ENCODE results near the gene NAPB. TPM values are rescaled to one million over a fixed set of nuclear protein-coding genes. Genes with fewer than 3 reads are reported as not detected.

NAPB gene
- total and polyA plus RNA-seq, 7 donors, result 1.8 to 12.3 (median 3.0) TPM

DNA sequence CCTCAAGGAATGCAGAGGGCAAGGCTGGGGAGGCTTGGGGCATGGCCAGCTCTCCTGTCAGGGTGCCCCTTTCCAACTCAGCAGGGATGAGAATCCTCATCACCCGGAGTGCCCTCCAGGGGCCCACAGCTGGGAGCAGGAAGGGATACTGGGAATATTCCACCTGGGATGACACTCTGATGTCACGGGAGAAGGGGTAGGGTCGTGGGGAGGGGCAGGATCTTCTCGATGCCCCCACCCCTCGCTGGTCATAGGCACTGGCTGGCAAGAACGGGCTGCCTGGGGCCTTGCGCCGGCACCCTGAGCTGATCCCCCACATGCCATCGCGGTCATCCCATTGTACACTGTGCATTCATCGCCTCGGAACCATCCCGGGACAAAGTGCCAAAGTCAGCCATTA, 81.3 kb downstream of the NAPB start:
- TF ChIP-seq, protein P1, sequence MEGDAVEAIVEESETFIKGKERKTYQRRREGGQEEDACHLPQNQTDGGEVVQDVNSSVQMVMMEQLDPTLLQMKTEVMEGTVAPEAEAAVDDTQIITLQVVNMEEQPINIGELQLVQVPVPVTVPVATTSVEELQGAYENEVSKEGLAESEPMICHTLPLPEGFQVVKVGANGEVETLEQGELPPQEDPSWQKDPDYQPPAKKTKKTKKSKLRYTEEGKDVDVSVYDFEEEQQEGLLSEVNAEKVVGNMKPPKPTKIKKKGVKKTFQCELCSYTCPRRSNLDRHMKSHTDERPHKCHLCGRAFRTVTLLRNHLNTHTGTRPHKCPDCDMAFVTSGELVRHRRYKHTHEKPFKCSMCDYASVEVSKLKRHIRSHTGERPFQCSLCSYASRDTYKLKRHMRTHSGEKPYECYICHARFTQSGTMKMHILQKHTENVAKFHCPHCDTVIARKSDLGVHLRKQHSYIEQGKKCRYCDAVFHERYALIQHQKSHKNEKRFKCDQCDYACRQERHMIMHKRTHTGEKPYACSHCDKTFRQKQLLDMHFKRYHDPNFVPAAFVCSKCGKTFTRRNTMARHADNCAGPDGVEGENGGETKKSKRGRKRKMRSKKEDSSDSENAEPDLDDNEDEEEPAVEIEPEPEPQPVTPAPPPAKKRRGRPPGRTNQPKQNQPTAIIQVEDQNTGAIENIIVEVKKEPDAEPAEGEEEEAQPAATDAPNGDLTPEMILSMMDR (IDR thresholded peaks at IDR 0.05), result no peak
- H3K27ac ChIP-seq, result no peak overlapping the region
- DNase-seq (no peak), ATAC-seq (peak in 2 of 4 donors; percentile 10 to 35)
- H3K36me3 ChIP-seq (ENCODE audit: insufficient read depth in 1 of 2, low read depth in 1 of 2), result no peaks in the 10 kb centered on the region
- WGBS, 3 donors, result 70 to 81% (median 77%) methylated on average over 13 of the region's 13 CpGs
- H3K4me3 ChIP-seq, result no peak overlapping the region
- no peaks in the 10 kb centered on the region for H3K27me3 ChIP-seq (ENCODE audit: insufficient read depth in 3 of 3, low read length in 2 of 3)
- no peaks in the 10 kb centered on the region for H3K9me3 ChIP-seq
- H3K4me1 ChIP-seq, result no peaks in the 10 kb centered on the region
- intact Hi-C loops (cut with DNase I), result loop anchor here (2.0 to 10.0 kb wide), 5 partner anchors 95 to 1005 kb away; partner anchors contain the start of gene CST9 (in 2 of the 2)

DNA sequence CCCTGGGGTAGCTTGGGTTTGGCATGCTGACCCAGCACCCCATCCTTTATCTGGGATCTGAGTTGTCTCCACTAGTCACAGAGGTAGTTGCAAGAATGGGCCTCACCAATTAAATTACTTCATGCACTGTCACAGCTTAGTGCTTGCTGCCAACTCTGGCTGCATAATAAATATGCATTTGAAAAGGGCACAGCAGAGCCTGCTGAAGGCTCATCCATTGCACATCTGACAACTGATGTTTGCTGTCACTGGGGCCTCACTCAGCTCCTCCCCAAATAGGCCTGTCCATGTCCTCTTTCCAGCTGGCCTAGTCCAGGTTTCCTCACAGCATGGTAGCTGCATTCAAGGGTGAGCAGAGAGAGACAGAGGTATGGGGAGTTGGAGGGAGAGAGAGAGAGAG, 84.0 kb downstream of the NAPB start:
- H3K36me3 ChIP-seq (ENCODE audit: insufficient read depth in 1 of 2, low read depth in 1 of 2), result no peaks in the 10 kb centered on the region
- no peak overlapping the region for H3K27ac ChIP-seq
- no peaks in the 10 kb centered on the region for H3K9me3 ChIP-seq
- no peak overlapping the region for H3K4me3 ChIP-seq
- peaks cover 3% of the 10 kb centered on the region for H3K4me1 ChIP-seq
- intact Hi-C loops (cut with DNase I), result loop anchor here in 1 of 2 donors (10.0 kb wide), 1 partner anchor 93 kb away; no protein-coding TSS in a partner anchor
- ATAC-seq (no peak), DNase-seq (no peak)
- TF ChIP-seq, protein P1 (IDR thresholded peaks at IDR 0.05), result no peak
- H3K27me3 ChIP-seq (ENCODE audit: insufficient read depth in 3 of 3, low read length in 2 of 3), result no peaks in the 10 kb centered on the region

DNA sequence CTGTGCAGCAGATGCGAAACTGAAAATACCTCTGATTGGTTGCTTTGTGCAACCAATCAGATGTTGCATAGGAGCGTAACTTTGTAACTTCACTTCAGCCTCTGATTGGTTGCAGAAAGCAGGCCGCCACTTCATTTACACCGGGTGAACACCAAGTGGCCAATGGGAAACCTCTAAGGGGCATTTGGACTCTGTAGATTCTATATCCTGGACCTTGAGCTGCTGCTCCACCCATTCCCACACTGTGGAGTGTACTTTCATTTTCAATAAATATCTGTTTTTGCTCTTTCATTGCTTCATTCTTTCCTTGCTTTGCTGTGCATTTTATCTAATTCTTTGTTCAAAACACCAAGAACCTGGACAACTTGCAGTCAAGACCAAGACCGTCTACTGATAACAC, 84.8 kb downstream of the NAPB start:
- ATAC-seq, result no peak
- no peak overlapping the region for H3K4me3 ChIP-seq
- WGBS, 3 donors, result 93% methylated on average over 5 of the region's 5 CpGs
- no peaks in the 10 kb centered on the region for H3K27me3 ChIP-seq (ENCODE audit: insufficient read depth in 3 of 3, low read length in 2 of 3)
- H3K4me1 ChIP-seq, result peaks cover 3% of the 10 kb centered on the region
- DNase-seq, result no peak
- H3K27ac ChIP-seq, result no peak overlapping the region
- intact Hi-C loops (cut with DNase I), result loop anchor here in 1 of 2 donors (10.0 kb wide), 1 partner anchor 92 kb away; no protein-coding TSS in a partner anchor
- no peaks in the 10 kb centered on the region for H3K9me3 ChIP-seq
- H3K36me3 ChIP-seq (ENCODE audit: insufficient read depth in 1 of 2, low read depth in 1 of 2), result no peaks in the 10 kb centered on the region
- TF ChIP-seq, protein P1 (IDR thresholded peaks at IDR 0.05), result no peak

DNA sequence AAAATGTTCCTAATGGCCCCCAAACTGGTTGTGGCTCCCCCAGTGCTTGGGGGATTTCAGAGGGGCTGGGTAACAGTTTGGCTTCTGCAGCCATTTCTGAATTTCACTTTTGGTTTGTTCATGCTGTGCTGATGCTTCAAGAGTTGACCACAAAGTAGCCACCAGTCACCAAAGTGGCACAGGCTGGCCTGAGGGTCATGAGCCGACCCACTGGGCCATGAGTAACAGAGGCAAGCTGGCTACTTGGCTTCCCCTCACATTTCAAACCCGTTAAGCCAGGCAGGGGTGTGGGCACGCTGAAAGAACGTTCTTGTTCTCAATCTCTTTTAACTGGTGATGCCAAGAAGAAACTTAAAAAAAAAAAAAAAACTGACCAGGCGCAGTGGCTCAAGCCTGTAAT, 85.8 kb downstream of the NAPB start:
- no peaks in the 10 kb centered on the region for H3K9me3 ChIP-seq
- H3K27ac ChIP-seq, result no peak overlapping the region
- H3K4me1 ChIP-seq, result peaks cover 3% of the 10 kb centered on the region
- no peak for ATAC-seq
- intact Hi-C loops (cut with DNase I), result loop anchor here in 1 of 2 donors (10.0 kb wide), 1 partner anchor 91 kb away; no protein-coding TSS in a partner anchor
- no peak for DNase-seq
- H3K4me3 ChIP-seq, result no peak overlapping the region
- no peaks in the 10 kb centered on the region for H3K36me3 ChIP-seq (ENCODE audit: insufficient read depth in 1 of 2, low read depth in 1 of 2)
- no peaks in the 10 kb centered on the region for H3K27me3 ChIP-seq (ENCODE audit: insufficient read depth in 3 of 3, low read length in 2 of 3)
- 68 to 78% (median 74%) methylated on average over 5 of the region's 5 CpGs for WGBS, 3 donors
- TF ChIP-seq, protein P1 (IDR thresholded peaks at IDR 0.05), result no peak

DNA sequence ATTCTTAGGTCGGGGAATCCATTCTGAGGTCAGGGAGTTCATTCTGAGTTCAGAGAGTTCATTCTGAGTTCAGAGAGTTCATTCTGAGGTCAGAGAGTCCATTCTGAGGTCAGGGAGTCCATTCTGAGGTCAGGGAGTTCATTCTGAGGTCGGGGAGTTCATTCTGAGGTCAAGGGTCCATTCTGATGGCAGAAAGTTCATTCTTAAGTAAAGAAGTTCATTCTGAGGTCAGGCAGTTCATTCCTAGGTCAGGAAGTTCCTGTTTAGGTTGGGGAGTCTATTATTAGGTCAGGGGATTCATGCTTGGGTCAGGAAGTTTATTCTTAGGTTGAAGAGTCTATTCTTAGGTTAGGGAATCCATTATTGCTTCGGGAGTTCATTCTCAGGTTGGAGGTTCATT, 87.2 kb downstream of the NAPB start:
- intact Hi-C loops (cut with DNase I), result loop anchor here in 1 of 2 donors (10.0 kb wide), 1 partner anchor 89 kb away; no protein-coding TSS in a partner anchor
- no peak overlapping the region for H3K4me3 ChIP-seq
- WGBS, 3 donors, result 36 to 43% (median 42%) methylated on average over 3 of the region's 3 CpGs

More for the DNA sequence above, 87.2 kb downstream of the NAPB start:
- DNase-seq (no peak), ATAC-seq (no peak)
- TF ChIP-seq, protein P1 (IDR thresholded peaks at IDR 0.05), result no peak
- H3K27ac ChIP-seq, result no peak overlapping the region
- H3K4me1 ChIP-seq, result peaks cover 3% of the 10 kb centered on the region
- H3K27me3 ChIP-seq (ENCODE audit: insufficient read depth in 3 of 3, low read length in 2 of 3), result no peaks in the 10 kb centered on the region
- no peaks in the 10 kb centered on the region for H3K36me3 ChIP-seq (ENCODE audit: insufficient read depth in 1 of 2, low read depth in 1 of 2)
- no peaks in the 10 kb centered on the region for H3K9me3 ChIP-seq

Measured in psoas muscle (tissue), 8 donors.